ENCODE results near the gene KIF15.

The KIF15 gene

DNA sequence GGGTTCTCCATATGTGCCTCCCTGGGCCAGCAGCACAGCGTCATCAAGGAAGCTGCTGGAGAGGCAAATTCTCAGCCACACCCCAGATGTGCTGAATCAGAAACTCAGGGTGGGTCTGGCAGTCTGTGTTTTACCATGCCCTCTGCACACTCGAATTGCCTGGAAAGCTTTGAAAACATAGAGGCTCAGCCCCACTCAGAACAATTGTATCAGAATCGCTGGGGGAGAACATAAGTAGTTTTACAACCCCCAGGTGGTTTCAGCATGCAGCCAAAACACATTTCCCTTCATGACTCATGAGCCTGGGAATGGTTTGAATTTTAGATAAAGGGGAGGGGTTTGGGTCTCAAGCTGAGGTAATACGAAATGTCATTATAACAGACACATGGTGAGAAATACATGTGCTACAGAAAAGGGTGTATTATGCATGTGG is 122.4 kb downstream of the KIF15 start (continued):
- peak; percentile 72 for TF ChIP-seq ZIC2 (tag by site-specific recombination; IDR thresholded peaks at IDR 0.05)
- TF ChIP-seq ZNF555 (tag by site-specific recombination; conservative IDR thresholded peaks at IDR 0.05): no peak
- 0 out of 2 replicates have a peak, but pooled peaks have one; percentile 14 for TF ChIP-seq ZBTB48 (tag by site-specific recombination; IDR thresholded peaks at IDR 0.05)
- no peak for TF ChIP-seq ZNF132 (tag by site-specific recombination; IDR thresholded peaks at IDR 0.05; ENCODE audit: borderline replicate concordance)
- TF ChIP-seq, protein P1, sequence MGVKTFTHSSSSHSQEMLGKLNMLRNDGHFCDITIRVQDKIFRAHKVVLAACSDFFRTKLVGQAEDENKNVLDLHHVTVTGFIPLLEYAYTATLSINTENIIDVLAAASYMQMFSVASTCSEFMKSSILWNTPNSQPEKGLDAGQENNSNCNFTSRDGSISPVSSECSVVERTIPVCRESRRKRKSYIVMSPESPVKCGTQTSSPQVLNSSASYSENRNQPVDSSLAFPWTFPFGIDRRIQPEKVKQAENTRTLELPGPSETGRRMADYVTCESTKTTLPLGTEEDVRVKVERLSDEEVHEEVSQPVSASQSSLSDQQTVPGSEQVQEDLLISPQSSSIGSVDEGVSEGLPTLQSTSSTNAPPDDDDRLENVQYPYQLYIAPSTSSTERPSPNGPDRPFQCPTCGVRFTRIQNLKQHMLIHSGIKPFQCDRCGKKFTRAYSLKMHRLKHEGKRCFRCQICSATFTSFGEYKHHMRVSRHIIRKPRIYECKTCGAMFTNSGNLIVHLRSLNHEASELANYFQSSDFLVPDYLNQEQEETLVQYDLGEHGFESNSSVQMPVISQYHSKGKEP (tag by site-specific recombination; IDR thresholded peaks at IDR 0.05): peak; percentile 64; the same call in 1 of the 2 replicates
- TF ChIP-seq, protein P2, sequence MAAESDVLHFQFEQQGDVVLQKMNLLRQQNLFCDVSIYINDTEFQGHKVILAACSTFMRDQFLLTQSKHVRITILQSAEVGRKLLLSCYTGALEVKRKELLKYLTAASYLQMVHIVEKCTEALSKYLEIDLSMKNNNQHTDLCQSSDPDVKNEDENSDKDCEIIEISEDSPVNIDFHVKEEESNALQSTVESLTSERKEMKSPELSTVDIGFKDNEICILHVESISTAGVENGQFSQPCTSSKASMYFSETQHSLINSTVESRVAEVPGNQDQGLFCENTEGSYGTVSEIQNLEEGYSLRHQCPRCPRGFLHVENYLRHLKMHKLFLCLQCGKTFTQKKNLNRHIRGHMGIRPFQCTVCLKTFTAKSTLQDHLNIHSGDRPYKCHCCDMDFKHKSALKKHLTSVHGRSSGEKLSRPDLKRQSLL (tag by site-specific recombination; IDR thresholded peaks at IDR 0.05): no peak
- no peak for TF ChIP-seq ZNF529 (tag by site-specific recombination; IDR thresholded peaks at IDR 0.05; ENCODE audit: insufficient replicate concordance)
- TF ChIP-seq ZNF596 (tag by site-specific recombination; IDR thresholded peaks at IDR 0.05): no peak
- TF ChIP-seq, protein P3, sequence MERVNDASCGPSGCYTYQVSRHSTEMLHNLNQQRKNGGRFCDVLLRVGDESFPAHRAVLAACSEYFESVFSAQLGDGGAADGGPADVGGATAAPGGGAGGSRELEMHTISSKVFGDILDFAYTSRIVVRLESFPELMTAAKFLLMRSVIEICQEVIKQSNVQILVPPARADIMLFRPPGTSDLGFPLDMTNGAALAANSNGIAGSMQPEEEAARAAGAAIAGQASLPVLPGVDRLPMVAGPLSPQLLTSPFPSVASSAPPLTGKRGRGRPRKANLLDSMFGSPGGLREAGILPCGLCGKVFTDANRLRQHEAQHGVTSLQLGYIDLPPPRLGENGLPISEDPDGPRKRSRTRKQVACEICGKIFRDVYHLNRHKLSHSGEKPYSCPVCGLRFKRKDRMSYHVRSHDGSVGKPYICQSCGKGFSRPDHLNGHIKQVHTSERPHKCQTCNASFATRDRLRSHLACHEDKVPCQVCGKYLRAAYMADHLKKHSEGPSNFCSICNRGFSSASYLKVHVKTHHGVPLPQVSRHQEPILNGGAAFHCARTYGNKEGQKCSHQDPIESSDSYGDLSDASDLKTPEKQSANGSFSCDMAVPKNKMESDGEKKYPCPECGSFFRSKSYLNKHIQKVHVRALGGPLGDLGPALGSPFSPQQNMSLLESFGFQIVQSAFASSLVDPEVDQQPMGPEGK (tag by site-specific recombination; IDR thresholded peaks at IDR 0.05): peak; percentile 45
- TF ChIP-seq, protein P4, sequence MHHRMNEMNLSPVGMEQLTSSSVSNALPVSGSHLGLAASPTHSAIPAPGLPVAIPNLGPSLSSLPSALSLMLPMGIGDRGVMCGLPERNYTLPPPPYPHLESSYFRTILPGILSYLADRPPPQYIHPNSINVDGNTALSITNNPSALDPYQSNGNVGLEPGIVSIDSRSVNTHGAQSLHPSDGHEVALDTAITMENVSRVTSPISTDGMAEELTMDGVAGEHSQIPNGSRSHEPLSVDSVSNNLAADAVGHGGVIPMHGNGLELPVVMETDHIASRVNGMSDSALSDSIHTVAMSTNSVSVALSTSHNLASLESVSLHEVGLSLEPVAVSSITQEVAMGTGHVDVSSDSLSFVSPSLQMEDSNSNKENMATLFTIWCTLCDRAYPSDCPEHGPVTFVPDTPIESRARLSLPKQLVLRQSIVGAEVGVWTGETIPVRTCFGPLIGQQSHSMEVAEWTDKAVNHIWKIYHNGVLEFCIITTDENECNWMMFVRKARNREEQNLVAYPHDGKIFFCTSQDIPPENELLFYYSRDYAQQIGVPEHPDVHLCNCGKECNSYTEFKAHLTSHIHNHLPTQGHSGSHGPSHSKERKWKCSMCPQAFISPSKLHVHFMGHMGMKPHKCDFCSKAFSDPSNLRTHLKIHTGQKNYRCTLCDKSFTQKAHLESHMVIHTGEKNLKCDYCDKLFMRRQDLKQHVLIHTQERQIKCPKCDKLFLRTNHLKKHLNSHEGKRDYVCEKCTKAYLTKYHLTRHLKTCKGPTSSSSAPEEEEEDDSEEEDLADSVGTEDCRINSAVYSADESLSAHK (tag by site-specific recombination; IDR thresholded peaks at IDR 0.05): peak; percentile 47; the same call in 1 of the 2 replicates
- TF ChIP-seq ZNF24 (tag by site-specific recombination; IDR thresholded peaks at IDR 0.05): 0 out of 2 replicates have a peak, but pooled peaks have one; percentile 50
- no peak for TF ChIP-seq ZNF391 (tag by site-specific recombination; IDR thresholded peaks at IDR 0.05; ENCODE audit: borderline replicate concordance, low read depth)
- no peak for TF ChIP-seq ZNF585B (tag by site-specific recombination; IDR thresholded peaks at IDR 0.05)
- TF ChIP-seq ZNF660 (tag by site-specific recombination; IDR thresholded peaks at IDR 0.05): peak; percentile 60; the same call in 1 of the 2 replicates
- TF ChIP-seq, protein P5, sequence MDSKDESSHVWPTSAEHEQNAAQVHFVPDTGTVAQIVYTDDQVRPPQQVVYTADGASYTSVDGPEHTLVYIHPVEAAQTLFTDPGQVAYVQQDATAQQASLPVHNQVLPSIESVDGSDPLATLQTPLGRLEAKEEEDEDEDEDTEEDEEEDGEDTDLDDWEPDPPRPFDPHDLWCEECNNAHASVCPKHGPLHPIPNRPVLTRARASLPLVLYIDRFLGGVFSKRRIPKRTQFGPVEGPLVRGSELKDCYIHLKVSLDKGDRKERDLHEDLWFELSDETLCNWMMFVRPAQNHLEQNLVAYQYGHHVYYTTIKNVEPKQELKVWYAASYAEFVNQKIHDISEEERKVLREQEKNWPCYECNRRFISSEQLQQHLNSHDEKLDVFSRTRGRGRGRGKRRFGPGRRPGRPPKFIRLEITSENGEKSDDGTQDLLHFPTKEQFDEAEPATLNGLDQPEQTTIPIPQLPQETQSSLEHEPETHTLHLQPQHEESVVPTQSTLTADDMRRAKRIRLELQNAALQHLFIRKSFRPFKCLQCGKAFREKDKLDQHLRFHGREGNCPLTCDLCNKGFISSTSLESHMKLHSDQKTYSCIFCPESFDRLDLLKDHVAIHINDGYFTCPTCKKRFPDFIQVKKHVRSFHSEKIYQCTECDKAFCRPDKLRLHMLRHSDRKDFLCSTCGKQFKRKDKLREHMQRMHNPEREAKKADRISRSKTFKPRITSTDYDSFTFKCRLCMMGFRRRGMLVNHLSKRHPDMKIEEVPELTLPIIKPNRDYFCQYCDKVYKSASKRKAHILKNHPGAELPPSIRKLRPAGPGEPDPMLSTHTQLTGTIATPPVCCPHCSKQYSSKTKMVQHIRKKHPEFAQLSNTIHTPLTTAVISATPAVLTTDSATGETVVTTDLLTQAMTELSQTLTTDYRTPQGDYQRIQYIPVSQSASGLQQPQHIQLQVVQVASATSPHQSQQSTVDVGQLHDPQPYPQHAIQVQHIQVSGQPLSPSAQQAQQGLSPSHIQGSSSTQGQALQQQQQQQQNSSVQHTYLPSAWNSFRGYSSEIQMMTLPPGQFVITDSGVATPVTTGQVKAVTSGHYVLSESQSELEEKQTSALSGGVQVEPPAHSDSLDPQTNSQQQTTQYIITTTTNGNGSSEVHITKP (tag by site-specific recombination; IDR thresholded peaks at IDR 0.05): peak; percentile 66
- TF ChIP-seq WT1 (tag by site-specific recombination; IDR thresholded peaks at IDR 0.05): no peak
- peak; percentile 99 for TF ChIP-seq GLIS1 (tag by site-specific recombination; IDR thresholded peaks at IDR 0.05)
- TF ChIP-seq ZSCAN23 (tag by site-specific recombination; IDR thresholded peaks at IDR 0.05): no peak
- peak; percentile 57; the same call in 1 of the 2 replicates for TF ChIP-seq KLF8 (tag by site-specific recombination; IDR thresholded peaks at IDR 0.05)
- TF ChIP-seq, protein P6, sequence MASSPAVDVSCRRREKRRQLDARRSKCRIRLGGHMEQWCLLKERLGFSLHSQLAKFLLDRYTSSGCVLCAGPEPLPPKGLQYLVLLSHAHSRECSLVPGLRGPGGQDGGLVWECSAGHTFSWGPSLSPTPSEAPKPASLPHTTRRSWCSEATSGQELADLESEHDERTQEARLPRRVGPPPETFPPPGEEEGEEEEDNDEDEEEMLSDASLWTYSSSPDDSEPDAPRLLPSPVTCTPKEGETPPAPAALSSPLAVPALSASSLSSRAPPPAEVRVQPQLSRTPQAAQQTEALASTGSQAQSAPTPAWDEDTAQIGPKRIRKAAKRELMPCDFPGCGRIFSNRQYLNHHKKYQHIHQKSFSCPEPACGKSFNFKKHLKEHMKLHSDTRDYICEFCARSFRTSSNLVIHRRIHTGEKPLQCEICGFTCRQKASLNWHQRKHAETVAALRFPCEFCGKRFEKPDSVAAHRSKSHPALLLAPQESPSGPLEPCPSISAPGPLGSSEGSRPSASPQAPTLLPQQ (tag by site-specific recombination; IDR thresholded peaks at IDR 0.05): peak; percentile 44; the same call in 1 of the 2 replicates
- TF ChIP-seq, protein P7, sequence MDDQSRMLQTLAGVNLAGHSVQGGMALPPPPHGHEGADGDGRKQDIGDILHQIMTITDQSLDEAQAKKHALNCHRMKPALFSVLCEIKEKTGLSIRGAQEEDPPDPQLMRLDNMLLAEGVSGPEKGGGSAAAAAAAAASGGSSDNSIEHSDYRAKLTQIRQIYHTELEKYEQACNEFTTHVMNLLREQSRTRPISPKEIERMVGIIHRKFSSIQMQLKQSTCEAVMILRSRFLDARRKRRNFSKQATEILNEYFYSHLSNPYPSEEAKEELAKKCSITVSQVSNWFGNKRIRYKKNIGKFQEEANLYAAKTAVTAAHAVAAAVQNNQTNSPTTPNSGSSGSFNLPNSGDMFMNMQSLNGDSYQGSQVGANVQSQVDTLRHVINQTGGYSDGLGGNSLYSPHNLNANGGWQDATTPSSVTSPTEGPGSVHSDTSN (CRISPR knock-in tag; IDR thresholded peaks at IDR 0.05): no peak
- TF ChIP-seq HOXD13 (CRISPR knock-in tag; IDR thresholded peaks at IDR 0.05; ENCODE audit: borderline replicate concordance): no peak; the same call in 1 of the 2 replicates
